NCI-H69 (cell line): ENCODE measurements around the gene LRRC75A.
A peak's percentile ranks its signal among the peaks of the same experiment; 100 is the strongest.

Experiments used
- DNase-seq: peaks from one replicate; lab custom pipeline; 2025; lab: John Stamatoyannopoulos, UW

Gene LRRC75A

GRCh38 chr17:16493531-16494046 lies 1.6 kb upstream of the LRRC75A start:
- no peak for DNase-seq

- no peak for DNase-seq
Observed at GRCh38 chr17:16492613-16493530, 879 bp upstream of the LRRC75A start.

GRCh38 chr17:16491131-16491702 lies 776 bp downstream of the LRRC75A start:
- peak; percentile 65 for DNase-seq

DNA sequence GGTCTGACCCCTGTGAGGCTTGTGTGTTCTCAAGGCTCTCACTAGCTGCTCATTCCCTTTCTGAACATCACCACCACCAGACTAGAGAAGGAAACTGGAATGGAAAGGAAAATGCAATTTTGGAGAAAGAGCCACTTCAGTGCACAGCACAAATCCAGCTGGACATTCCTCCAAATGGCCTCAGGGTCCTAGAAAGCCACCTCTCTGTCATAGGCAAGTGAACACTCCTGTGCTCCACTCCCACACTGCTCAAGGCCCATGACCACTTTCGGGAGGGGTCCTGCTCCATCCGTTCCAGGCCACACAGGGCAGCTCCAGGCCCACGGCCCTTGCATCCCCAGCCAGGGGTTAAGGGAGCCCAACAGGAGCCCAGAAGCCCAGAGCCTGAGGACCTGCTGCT lies 2.6 kb downstream of the LRRC75A start:
- no peak for DNase-seq

DNA sequence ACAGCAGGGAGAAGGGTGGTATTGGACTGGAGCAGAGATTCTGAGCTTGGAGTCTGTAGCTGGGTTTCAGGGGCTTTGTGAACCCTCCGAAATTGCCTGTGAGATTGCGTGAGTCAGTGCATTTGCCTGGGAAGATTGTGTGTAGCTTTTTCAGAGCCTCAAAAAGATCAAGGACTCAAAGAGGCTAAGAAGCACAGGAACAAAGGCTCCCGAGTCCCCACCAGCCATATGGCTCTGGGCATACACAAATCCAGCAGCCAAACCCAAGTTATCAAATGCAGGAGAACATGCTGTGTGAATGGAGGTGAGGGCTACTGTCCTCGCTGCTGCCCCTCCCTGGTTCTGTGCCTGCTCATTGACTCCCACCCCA lies 3.0 kb downstream of the LRRC75A start:
- DNase-seq: no peak

DNA sequence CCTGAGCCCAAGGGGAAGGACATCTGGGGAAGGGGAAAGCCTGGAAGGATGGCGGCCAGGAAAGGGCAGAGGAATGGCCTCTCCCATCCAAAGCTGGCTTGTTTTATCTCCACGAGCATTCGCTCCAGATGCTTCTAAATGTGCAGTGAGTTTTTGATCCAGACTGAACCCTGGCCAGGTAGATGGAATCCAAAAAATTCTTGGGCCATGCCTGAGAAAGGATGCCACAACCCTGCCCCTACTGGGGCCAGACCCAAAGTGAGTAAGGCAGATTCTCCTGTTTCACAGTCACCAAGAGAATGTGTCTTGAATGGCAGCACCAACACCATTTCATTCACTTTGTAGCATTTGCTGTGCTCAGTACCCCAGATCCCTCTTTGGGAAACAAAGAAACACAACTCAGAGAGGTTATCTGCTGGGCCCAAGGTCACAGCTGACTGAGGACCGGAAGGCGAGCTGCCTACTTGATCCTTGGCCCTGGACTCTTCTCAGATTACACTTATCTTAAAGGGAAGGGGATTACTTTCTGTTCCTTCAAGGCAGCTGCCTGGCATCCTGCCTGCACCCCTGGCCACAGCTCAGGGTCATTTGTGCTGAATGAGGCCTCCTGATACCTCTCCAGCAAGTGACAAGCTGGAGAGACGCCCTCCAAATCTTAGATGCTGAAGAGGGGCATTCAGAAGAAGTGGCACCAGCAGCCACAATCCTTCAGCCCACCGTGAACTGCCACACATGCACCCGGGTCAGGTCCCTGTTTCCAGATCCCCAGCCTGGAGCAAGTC lies 3.6 kb downstream of the LRRC75A start:
- DNase-seq: no peak

DNA sequence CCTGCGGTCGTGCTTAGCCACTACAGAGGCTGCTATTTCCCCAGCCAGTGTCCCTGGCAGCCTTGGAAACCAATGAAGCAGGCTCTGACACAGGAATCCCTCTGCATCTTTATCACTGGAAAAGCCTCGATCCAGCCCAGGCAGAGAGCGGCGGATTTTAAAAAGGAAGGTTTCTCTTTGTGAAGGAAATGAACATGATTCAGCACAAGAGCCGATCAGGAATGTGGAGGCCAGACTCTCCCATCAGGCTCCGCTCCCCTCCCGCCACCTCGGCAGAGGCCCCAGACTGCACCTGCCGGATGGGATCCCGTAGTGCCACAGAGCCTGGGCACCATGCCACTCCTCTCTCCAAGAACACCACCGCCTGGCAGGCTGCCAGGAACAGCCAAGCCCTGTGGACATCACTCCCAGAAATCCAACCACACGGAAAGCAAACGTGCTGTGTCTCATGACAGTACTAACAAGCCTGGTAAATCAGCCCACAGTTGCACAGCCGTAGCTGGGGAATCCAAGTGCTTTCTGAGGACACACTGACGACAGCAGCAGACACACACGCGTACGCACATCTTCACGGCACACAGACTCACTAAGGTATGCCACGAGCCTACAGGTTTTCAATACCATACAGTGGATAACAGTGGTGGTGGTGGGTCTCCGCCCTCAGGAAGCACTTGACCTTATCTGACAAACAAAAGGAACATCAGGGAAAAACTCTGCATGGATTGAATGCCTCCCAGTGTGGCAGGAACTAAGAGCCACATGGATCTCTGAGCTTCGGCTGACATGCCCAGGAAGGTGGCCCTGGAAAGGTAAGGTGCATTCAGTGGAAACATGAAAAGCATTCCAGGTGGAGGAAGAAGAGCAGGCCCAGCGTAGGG lies 5.4 kb downstream of the LRRC75A start:
- DNase-seq: peak; percentile 96

DNA sequence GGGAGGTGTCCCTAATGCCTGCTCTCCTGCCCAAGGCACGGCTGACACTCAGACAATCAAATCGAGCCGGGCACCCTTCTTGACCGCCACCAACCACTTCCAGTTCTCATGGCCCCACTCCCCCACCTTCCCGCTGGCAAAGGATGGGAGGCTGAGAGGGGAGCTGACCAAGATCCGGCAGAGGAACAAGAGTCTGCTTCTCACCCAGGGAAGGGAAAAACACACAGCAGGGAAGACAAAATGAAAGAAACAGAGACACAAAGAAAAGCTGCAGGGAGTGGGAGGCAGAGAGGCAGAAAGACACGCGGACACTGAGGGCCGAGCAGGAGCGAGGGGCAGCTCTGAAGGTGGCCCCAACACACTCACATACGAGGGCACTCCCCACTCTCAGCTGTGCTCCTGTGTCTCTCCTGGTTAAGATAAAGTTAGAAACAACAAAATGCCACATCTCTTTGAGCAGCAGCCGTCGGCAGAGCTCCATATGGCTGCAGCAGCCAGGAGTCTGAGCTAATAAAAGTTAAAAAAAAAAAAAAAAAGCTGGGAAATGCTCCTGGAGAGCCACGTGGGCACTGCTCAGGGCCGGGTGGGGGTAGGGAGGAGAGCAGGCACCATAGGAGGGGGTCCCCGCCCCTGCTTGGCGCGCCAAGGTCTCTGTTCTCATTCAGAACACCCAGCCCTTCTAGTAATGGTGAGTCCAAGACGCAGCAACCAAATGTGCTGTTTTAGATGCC lies 7.4 kb downstream of the LRRC75A start:
- DNase-seq: no peak

- no peak for DNase-seq
Observed at GRCh38 chr17:16483021-16483645, 8.9 kb downstream of the LRRC75A start.

GRCh38 chr17:16482253-16482652 lies 9.7 kb downstream of the LRRC75A start:
- DNase-seq: no peak

DNA sequence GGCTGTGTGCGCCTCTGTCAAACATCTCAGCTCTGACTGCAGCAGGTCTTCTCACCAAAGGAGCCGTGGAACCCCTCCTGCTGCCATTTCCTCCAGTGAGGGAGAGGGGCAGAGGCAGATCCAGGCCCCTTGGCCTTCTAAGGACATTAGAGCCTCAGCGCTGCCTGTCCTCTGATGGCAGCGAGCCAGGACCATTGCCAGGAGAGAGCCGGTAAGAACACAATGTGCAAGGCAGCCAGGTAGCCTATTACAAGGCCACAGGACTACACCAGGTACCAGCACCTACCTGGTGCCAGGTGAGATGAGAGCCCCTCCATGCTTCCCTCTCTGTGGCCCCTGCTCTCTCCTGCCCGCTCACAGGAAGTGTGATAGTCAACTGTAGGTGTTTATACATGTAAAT lies 11.0 kb downstream of the LRRC75A start:
- DNase-seq: no peak

DNA sequence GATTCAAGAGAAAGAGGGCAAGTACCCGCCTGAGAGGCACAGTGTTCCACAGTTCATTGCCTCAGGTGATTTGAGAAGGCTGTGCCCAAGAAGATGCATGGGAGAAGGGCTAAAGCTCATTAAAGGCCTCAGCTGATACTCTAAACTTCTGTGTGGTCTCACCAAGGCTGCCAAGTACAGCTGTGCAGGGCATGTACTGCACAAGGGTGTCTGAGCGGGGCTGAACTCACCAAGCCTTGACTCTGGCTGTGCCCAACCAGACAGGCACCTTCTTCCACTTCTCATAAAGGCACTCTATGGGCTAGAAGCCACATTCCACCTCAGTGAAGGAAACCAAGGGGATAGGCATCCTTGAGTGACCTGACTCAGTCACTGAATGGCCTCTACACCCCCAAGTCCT lies 12.7 kb downstream of the LRRC75A start:
- no peak for DNase-seq

GRCh38 chr17:16478649-16479048 lies 13.3 kb downstream of the LRRC75A start:
- DNase-seq: no peak

GRCh38 chr17:16477666-16478065 lies 14.3 kb downstream of the LRRC75A start:
- DNase-seq: no peak

- DNase-seq: no peak
Observed at GRCh38 chr17:16477255-16477654, 14.7 kb downstream of the LRRC75A start.

GRCh38 chr17:16475179-16475704 lies 16.8 kb downstream of the LRRC75A start:
- DNase-seq: no peak

GRCh38 chr17:16474012-16474725 lies 17.8 kb downstream of the LRRC75A start:
- DNase-seq: no peak

DNA sequence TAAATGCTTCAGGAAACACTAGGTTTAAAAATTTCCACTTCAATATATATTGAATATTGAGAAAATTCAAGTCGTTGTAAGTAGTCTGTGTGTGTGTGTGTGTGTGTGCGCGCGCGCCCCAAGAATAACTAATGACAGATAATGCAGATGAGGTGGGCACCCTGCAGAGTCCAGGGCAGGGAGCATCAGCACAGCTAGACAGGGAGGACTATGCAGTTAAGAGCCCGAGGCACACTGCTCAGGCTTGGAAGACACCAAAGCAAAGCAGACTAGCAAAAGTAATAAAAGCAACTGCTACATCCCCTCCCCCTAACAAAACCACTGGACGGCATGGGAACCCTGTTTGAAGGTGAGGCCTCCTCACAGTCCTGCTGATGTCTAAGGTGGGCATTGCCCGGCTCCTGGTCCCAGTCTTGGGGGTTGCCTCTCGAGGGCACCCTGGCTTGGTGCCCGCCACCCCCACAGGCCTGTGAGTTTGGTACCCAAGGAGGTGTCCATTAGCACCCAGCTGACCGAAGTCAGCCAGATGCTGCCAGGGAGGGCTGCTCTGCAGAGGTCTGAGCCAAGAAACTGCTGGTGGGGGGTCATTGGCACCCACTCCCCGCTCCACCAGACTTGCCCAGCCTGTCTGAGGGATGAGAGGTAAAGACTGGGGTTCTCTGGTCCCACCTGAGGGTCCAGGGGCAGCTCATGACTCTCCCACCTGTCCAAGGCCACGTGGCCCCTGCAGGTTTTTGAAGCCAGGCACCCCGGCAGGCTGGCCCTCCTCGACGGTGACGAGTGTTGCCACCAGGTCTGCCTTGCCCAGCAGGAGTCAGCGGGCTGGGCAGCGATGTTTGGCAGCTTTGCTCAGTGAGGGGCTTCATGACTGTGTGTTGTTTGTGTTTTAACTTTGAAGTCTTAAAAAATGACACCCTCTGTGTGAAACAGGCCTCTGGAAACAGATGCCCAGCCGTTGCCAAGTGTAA lies 18.7 kb downstream of the LRRC75A start:
- DNase-seq: no peak
